NCI-H748 (cell line): ENCODE measurements around the gene PXYLP1.
A peak's percentile ranks its signal among the peaks of the same experiment; 100 is the strongest.
"Not testable (repeated sequence)": the region's sequence is repeated elsewhere in the genome, so short reads cannot be mapped to it uniquely, and the experiment has no call there.

Source experiments
- DNase-seq: peaks from one replicate; lab custom pipeline; 2025; ENCODE audit not compliant: unreplicated experiment; lab: John Stamatoyannopoulos, UW

PXYLP1 gene

DNA sequence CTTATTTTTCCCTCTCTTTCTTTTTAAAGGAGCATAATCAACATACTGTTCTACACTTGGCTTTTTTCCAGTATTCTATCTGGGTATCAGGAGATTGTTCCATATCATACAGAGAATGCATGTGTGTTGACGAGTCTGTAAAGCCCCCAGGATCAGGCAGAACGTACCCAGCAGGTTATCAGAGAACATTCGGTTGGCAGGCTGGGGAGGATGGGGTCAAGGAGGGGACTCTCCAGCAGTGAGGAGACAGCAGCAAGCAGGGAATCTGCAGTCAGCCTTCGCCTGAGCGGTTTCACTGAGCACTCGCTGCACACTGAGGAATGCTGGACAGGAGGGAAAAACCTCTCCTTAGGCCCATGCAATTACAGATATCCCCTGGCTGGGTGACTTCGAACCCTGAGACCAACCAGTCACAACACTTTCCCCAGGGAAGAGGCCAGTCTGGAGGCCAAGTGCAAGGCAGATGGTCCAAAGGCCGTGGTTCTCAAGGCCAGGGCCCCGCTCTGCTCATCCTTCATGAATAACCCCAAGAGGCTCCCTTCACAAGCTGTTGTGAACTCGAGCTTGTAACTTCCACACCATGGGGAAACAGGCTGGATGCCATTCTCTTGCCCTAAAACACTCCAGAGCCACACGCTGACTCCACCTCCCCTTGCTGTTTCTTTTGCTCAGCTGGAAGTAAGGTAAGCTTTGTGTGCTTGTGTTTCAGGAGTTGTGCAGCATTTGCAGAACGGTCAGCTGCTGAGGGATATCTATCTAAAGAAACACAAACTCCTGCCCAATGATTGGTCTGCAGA, 60.1 kb downstream of the PXYLP1 start:
- DNase-seq: no peak

GRCh38 chr3:141292356-141293058, 60.9 kb downstream of the PXYLP1 start:
- no peak for DNase-seq

GRCh38 chr3:141294301-141294700, 62.7 kb downstream of the PXYLP1 start:
- DNase-seq: no peak

- no peak for DNase-seq
Measured at GRCh38 chr3:141294848-141295247, 63.2 kb downstream of the PXYLP1 start.

GRCh38 chr3:141300426-141300825, 68.8 kb downstream of the PXYLP1 start:
- DNase-seq: not testable (repeated sequence)

GRCh38 chr3:141302364-141303141, 70.9 kb downstream of the PXYLP1 start:
- no peak for DNase-seq

DNA sequence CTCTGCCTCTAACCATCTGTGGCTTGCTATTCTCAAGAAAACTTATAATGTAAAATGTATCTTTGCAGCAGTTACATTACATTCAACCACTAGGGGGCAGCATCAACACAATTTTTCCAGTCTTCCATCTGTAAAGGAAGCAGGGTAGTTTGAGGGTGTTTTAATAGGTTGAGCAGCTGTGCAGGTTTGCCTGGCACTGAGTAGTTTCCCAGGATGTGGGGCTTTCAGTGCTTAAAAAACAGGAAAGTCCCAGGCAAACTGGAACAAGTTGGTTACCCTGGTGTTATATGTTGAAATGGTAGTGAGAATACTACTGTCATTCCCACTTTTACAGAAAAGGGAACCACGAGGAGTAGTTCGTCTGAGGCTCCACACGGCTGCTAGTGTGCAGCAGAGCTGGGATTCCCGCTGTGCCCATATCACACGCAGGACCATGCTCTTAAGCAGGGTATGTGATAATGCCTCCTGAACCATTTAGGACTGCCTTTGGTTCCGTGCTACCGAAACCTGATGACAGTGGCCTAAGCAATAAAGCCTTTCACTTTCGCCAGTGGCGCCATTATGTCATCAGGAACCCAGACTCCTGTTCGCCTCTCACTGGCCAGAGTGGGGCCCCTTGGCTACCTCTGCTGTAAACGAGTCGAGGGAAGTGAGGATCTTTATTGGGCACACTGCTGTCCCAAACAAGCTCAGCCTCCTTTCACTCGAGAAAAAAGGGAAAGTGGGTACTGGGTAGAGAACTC, 72.0 kb downstream of the PXYLP1 start:
- DNase-seq: peak; percentile 69

- peak; percentile 14 for DNase-seq
Measured at GRCh38 chr3:141305436-141305835, 73.8 kb downstream of the PXYLP1 start.

DNA sequence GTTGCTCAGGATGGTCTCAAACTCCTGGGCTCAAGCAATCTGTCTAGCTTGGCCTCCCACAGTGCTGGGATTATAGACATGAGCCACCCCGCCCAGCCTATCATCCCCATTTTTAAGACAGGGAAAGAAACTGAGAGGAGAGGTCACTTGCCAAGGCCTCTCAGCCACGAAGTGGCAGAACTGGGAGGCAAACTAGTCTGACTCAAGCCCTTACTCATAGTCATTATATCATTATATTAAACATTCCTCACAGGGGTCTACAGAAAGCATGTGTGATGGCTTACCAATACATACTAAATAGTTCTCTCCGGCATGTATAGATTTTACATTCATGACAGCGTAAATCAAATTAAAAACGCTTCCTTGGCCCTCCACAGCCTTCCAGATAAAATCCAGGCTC, 74.7 kb downstream of the PXYLP1 start:
- DNase-seq: no peak

GRCh38 chr3:141306922-141307321, 75.3 kb downstream of the PXYLP1 start:
- no peak for DNase-seq

- no peak for DNase-seq
Measured at GRCh38 chr3:141307351-141308059, 75.9 kb downstream of the PXYLP1 start.

DNA sequence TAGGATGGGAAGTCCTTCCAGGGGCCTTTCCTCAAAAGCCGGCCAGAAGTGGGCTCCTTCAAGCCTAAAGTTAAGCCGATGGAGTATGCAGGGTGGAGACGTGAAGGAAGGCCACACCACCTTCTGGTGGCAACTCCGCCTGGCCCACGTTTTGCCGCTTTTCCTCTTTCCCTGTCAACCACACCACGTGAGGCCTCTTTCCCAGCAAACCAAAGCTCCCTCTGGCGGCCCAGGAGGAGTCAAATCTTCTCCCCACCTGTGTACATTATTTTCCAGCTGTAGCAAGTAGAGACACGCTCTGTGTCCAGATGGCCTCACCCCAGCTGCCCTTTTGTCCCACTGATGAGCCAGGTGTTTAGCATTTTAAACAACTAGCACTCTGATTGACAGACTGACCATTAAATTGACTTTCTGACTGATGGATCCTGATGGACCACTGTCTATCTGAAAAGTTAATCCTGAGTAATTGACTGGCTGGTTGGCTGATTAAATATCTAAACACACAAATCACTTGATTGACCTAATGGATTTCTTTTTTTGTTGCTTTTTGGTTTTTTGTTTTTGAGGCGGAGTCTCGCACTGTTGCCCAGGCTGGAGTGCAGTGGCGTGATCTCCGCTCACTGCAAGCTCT, 77.1 kb downstream of the PXYLP1 start:
- peak; percentile 82 for DNase-seq

GRCh38 chr3:141311170-141311495, 79.5 kb downstream of the PXYLP1 start:
- DNase-seq: no peak

DNA sequence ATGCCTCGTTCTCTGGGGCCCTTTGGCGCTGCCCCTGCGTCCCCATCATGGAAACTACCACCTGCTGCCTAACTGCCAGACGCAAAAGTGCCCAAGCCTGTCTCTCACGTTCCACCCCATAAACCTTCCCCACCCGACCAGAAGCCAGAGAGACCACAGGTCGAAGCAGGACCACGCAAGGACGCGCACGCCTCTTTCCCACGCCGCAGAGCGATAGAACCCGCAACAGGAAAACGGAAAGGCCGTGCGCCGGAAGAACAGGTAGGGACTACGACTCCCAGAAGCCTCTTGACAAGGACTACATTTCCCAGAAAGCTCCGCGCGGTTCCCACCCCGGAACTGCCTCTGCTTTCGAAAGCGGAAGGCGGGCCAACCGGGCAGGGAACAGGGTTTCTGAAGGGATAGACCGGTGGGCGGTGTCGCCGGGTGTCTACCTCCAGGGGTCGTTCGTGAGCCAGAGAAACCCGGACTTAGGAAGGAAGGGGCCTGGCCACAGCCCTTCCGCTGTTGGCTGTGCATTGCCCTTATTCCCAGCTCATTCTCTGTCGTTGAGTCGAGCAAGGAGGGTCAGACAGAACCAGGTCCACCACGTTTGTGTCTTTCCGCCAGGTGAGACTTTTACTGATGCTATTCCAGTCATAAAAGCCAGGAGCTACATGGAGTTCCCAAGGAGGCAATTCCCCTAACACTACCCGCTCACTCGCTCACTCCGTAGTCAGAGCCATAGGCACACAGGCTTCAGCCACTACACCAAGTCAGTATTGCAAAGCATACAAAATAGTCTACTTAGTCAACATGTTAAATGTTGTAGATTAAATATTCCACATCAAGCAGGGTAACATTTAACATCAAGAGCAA, 80.1 kb downstream of the PXYLP1 start:
- DNase-seq: peak; percentile 96

GRCh38 chr3:141312354-141313092, 80.9 kb downstream of the PXYLP1 start:
- no peak for DNase-seq

DNA sequence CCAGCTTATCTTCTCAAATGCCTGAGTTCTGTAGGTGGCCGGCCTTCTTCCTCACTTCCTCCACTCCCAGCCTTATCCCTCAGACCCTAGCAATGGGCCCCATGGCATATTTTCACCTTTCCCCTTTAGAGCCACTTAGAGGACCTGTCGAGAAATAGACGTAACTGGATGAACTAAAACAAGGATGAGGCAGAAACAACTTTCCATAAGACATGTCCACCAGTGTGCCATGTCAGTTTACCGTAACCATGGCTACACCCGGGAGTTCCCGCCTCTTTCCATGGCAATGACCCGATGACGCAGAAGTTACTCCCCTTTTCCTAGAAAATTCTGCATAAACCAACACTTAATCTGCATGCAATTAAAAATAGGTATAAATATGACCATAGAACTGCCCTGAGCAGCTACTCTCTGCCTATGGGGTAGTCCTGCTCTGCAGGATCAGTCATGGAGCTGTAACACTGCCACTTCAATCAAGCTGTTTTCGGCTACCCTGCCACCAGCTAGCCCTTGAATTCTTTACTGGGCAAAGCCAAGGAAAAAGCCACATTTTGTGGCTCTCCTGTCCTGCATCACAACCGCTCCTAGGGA, 81.6 kb downstream of the PXYLP1 start:
- no peak for DNase-seq

GRCh38 chr3:141314415-141314814, 82.8 kb downstream of the PXYLP1 start:
- not testable (repeated sequence) for DNase-seq

DNA sequence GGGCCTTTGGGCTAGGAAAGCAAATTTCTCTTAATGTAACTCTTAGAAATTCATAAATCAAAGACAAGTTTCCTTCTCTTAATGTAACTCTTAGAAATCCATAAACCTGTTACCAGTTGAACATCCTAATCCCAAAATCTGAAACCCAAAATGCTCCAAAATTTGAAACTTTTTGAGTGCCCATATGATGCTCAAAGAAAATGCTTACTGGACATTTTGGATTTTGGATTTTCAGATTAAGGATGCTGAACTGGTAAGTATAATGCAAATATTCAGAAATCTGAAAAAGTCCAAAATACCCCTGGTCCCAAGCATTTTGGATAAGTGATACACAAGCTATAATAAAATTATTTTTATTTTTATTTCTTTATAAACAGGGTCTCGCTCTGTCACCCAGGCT, 85.2 kb downstream of the PXYLP1 start:
- no peak for DNase-seq
